Measurements from ENCODE around the gene AP1G2. TPM values are rescaled to one million over a fixed set of nuclear protein-coding genes. Genes with fewer than 3 reads are reported as not detected.
A peak's percentile ranks its signal among the peaks of the same experiment; 100 is the strongest.

Gene AP1G2
- total and polyA plus RNA-seq, 2 of the 13 experiments (the other 11 are each of a cell fraction or from before 2014, with no cell fraction given) = 96.9 to 611 TPM

GRCh38 chr14:23602181-23603095 is 34.8 kb upstream of the AP1G2 start (continued):
- no peak for TF ChIP-seq PRDM15 (CRISPR knock-in tag; IDR thresholded peaks at IDR 0.05)
- no peak for TF ChIP-seq YY1 (IDR thresholded peaks at IDR 0.05; ENCODE audit: insufficient read depth, insufficient replicate concordance, low read depth, low read length)
- peak; percentile 59 for TF ChIP-seq ZNF598 (CRISPR knock-in tag; IDR thresholded peaks at IDR 0.05; ENCODE audit: borderline replicate concordance)
- TF ChIP-seq CHD4 (IDR thresholded peaks at IDR 0.05; ENCODE audit: borderline replicate concordance, low read length) = no peak
- no peak for TF ChIP-seq ZNF841 (CRISPR knock-in tag; IDR thresholded peaks at IDR 0.05; ENCODE audit: borderline replicate concordance)
- TF ChIP-seq ISX (CRISPR knock-in tag; conservative IDR thresholded peaks at IDR 0.05) = no peak
- no peak for TF ChIP-seq PRDM4 (CRISPR knock-in tag; IDR thresholded peaks at IDR 0.05; ENCODE audit: borderline replicate concordance)
- 0 out of 2 replicates have a peak, but pooled peaks have one; percentile 31 for TF ChIP-seq NAIF1 (CRISPR knock-in tag; IDR thresholded peaks at IDR 0.05; ENCODE audit: borderline replicate concordance)
- no peak for TF ChIP-seq TP53 (CRISPR knock-in tag; conservative IDR thresholded peaks at IDR 0.05)
- TF ChIP-seq GATAD2A (CRISPR knock-in tag; IDR thresholded peaks at IDR 0.05) = peak; percentile 96
- no peak for TF ChIP-seq RBM22 (optimal IDR thresholded peaks at IDR 0.05; ENCODE audit: low read length)
- TF ChIP-seq HNF4A (CRISPR knock-in tag; IDR thresholded peaks at IDR 0.05) = peak; percentile 66; the same call in 1 of the 2 replicates
- no peak for TF ChIP-seq TCF12 (IDR thresholded peaks at IDR 0.05)
- TF ChIP-seq TCF12 (CRISPR knock-in tag; IDR thresholded peaks at IDR 0.05) = 0 out of 2 replicates have a peak, but pooled peaks have one; percentile 81
- TF ChIP-seq GPBP1L1 (CRISPR knock-in tag; IDR thresholded peaks at IDR 0.05) = no peak
- peak; percentile 71 for TF ChIP-seq NR2F6 (IDR thresholded peaks at IDR 0.05)
- TF ChIP-seq NR2F6 (CRISPR knock-in tag; IDR thresholded peaks at IDR 0.05) = peak; percentile 89
- TF ChIP-seq ZNF746 (CRISPR knock-in tag; IDR thresholded peaks at IDR 0.05) = peak; percentile 47; the same call in 1 of the 2 replicates
- TF ChIP-seq SYNCRIP (IDR thresholded peaks at IDR 0.05; ENCODE audit: insufficient read depth, low read depth, low read length) = no peak
- peak; percentile 62; the same call in 1 of the 2 replicates for TF ChIP-seq SMYD3 (CRISPR knock-in tag; IDR thresholded peaks at IDR 0.05)
- no peak; the same call in 1 of the 2 replicates for TF ChIP-seq MIXL1 (CRISPR knock-in tag; IDR thresholded peaks at IDR 0.05)
- no peak for TF ChIP-seq AHR (CRISPR knock-in tag; IDR thresholded peaks at IDR 0.05)
- TF ChIP-seq ZNF460 (CRISPR knock-in tag; IDR thresholded peaks at IDR 0.05; ENCODE audit: borderline replicate concordance) = no peak
